Superior temporal gyrus (tissue), 1 donor: ENCODE data around the gene PIK3R4.

ENCODE experiments used
- DNase-seq: peaks from one replicate; pipeline ENCODE4 v3.0.0-alpha.2; 2016; ENCODE audit errors: extremely low spot score

The PIK3R4 gene

DNA sequence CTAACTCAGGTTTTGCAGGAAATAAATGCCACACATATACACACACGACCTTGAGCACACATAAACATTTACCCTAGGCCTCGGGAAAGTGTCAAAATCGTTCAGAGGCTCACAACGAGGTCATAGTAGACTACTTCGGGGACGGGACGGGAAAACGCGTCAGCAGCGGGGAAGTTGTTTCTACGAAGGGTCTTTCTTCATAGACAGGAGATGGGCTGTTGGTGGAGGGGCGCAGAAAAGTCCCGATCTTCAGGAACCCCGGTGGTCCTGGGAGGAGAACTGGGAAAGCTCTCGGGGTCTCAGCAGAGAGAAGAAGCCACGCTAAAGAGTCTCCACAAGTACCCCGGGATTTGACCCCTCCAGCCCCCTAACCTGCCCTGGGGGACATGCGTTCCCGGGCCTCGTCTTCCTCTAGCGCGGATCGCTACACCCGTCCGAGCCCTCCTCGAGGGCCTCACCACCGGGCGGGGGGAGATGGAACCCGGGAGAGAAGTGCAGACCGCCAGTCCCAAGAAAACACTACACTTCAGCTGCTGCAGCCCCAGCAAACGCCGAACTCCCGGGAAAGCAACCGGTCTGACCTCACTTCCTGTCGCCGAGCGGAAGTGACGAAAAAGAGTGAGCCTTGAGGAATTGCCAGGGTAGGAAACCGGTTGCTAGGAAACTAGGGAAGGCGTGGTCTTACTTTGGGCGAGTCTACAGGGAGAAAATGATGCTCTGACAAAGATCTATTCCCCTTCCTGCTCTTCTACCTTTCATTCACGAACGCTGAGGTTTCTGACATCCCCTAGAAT, at the start of gene PIK3R4:
Gene PIK3R4, minus strand, starts transcription at position 584 of the 794 bp plus-strand sequence. CDS start 1,611 bp downstream, outside the sequence.
- peak; percentile 99 for DNase-seq

DNA sequence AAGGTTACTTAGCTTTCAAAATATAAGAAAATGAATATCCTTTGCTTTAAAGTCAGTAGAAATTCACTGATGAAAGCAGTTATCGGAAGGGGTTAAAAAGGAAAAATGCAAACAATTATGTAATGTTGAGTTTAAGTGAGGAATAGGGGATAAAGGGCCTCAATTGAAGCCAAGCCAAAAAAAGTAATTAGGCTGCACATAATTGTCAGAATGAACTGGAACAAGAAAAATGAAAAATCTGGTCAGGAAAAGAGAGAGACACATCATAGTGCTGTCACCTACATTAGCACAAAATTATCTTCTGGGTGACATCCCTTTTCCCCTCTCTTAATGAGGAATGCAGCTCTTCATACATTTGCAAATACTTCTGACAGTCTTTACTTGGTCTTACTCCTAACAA, 48.8 kb upstream of the PIK3R4 start:
- DNase-seq = no peak

DNA sequence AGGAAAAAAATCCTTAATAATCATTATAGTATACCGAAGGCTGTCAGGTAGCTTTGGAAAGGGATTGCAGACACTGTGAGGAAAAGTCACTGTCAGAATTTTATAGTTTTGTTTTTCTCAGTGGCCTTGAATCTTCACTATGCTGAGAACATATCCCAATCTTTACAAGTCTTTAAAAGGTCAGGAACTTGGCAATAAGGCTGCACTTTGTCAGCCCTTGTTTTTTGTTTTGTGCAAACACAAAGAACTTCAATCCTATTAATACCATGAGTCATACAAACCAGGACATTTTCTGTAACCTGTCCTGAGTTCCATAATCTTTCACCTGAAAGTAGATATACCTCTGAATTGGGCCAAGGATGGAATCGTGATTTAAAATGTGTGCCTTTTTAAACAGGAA, 45.6 kb upstream of the PIK3R4 start:
- no peak for DNase-seq

DNA sequence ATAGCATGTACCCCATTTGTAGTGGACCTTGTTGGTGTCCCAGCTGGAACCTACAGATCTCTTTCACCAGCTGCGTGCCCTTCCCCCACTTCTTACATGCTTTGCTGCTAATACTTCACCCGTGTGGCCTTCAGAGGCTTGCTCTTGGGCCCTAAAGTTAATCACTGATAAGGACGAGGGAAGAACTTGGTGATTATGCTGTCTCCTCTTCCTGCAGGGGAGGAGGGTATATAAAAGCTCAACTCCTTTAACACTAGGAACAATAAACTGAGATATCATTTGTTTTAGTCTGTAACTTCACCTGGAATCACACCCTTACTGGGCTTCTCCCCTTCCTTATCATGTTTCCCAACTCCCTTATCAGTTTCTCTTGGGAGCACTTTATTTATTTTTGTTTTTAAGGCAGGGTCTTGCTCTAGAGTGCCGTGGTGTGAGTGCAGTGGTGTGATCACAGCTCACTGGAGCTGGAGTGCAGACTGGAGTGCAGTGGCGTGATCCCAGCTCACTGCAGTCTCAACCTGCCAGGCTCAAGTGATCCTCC, 43.2 kb upstream of the PIK3R4 start:
- DNase-seq = no peak

DNA sequence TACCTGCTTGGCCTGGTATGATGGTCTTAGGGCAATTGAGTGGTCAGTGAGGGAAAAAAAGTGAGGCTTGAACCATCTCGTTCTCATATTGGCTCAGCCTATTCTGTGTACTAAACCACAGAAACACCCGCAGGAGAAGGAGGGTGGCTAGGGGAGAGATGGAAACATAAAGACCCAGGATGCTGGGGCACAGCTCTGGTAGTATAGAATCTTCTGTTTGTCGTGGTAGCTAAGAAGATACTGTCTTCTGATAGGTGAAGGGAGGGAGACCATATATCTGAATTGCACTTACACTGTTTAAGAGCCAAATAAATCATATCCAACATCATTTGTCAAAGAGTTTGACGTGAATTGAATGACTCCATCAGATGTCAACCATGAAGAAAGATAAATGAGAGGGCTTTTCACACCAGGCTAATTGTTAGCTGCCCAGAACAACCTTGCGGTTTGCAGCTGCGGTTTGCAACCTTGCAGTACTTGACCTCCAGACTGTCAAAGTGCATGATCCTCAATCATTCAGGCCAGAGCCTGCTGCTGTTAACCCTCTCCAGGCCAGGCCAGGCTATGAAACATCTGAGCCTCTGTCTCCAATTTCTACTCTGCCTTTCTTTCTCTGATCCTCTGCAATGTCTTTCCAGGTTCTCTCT, 40.9 kb upstream of the PIK3R4 start:
- DNase-seq = no peak

DNA sequence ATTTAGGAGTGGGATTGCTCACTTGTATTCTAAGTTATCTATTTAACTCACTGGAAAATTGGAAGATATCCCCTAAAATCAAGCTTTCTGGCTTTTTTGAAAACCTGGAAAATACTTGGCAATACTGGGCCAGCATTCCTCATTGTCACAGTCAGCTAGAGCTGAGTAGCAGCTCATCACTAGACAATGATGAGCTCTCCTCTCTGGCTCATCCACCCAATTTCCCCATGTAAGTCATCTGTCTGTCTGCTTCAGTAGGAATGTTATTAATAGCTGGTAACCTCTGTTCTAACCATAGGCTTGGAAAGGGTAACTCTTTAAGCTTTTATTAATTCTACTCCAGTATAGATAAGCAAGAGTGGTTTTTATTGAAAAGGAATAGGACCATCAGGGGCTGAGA, 39.7 kb upstream of the PIK3R4 start:
- no peak for DNase-seq

DNA sequence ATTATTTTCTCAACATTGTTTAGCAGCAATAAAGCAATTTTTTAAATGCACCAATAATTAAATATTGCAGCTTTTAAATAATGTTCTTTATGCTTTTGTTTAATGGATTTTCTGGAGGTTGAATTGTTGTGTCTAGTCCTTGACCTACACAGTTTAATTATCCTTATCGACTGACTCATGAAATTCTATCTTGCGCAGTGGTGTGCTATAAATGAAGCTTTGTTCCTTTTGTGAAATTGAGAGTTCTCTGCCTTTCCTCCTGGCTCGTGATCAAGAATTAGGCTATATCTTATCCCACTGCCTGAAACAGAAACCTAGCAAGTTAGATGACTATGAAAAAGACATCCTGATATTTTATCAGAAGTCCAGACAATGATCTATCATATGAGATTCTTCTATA, 37.0 kb upstream of the PIK3R4 start:
- no peak for DNase-seq

DNA sequence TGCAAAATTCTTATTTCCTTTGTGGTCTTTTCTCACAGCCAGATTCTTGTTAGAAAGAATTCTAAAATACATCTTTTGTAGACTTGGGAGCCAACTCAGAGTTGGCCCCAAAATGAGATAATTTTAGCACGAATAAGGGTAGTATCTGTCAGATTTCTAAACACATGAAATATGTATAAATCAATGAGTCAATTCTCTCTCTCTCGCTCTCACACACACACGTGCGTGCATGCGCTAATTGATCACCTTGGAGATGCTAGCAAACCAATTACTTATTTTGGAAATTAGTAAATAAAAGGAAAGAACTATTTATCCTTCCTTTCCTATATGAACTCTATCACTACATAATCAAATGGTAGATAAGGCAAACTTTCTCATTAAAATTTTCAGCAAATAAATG, 32.9 kb upstream of the PIK3R4 start:
- no peak for DNase-seq

DNA sequence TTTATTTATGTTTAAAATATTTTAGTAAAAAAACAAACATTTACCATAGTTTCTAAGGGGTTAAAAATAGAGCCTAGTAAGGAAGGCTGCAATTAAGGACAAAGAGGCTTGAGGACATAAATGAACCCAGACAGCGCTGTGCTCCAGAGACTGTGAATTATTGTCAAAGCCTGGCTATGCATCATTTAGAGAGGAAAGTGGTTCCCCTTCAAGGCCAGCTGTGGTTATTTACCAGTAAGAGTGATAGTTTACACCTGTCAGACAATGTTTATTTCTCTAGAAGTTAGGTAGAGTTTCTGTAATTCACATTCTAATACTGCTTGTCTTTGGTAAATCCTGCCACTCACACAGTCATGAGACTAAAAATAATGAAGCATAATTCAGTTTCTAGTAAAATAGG, 32.4 kb upstream of the PIK3R4 start:
- DNase-seq = no peak

DNA sequence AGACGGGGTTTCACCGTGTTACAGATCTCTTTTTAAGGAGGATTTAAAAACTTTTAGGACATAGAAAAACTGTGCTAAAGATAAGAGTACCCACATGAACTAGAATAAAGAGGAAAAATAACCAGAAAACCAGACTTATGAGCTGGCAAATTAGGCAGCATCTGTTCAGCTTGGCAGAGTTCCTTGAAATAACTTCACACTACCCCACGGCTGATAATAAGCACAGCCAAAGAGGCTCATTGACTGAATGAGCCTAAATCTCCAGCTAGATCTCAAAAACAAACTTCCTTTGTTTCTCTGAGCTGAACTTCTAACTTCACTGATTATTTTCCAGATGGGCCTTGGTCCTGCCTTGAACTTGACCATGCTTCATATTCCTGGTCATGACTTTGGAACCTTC, 26.7 kb upstream of the PIK3R4 start:
- DNase-seq = peak; percentile 73

DNA sequence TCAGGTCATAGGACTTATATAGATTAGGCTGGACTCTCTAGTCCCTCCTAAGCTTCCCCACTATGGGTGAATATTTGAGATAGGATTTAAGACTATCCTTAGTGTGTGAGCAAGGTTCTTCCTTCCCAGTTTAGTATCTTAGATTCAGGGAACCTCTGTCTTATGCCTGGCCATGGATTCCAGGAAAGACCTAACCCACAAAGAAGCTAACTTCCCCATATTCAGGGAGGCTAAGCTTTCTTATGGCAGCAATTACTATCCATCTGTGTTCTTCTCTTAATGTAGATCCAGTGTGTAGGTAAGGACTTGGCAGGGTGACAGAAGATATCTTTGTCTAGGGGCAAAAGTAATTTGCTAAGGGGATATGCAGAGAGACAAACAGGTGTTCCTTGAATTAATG, 25.5 kb upstream of the PIK3R4 start:
- no peak for DNase-seq

DNA sequence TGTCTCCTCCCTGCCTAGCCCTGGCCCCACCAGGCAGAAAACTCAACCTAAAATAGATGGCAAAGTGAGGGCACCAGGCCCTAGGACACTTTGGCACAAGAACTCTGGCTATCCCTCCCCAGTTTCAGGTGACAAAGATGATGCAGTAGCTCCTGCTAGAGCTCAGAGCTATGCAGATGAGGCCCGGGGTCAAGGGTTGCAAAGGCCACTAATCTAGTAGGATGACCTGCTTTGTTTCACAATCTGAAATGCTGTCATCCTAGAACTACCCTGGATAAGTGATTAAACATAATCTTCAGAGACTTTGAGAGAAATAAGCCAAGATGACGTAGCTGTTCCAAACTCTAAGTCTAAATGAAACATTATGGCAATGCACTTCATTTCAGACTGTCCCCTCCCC, 24.0 kb upstream of the PIK3R4 start:
- no peak for DNase-seq

DNA sequence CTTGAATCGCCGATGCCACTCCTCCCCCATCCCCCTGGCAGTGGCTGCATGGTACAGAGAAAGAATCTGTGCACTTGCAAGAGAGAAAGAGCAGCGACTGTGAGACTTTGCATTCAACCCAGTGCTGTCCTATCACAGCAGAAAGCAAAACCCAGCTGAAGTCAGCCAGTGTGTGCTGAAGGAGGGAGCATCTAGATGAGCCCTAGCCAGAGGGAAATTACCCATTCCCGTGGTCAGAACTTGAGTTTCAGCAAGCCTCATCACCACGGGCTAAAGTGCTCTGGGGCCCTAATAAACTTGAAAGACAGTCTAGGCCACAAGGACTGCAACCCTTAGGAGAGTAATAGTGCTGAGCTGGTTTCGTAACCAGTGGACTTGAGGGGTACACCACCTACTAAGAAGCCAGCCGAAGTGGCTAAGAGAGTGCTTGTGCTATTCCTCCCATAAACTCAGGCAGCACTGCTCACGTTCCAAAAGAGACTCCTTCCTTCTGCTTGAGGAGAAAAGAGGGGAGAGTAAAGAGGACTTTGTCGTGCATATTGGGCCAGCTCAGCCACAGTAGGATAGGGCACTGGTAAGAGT, 15.2 kb upstream of the PIK3R4 start:
- DNase-seq = no peak

DNA sequence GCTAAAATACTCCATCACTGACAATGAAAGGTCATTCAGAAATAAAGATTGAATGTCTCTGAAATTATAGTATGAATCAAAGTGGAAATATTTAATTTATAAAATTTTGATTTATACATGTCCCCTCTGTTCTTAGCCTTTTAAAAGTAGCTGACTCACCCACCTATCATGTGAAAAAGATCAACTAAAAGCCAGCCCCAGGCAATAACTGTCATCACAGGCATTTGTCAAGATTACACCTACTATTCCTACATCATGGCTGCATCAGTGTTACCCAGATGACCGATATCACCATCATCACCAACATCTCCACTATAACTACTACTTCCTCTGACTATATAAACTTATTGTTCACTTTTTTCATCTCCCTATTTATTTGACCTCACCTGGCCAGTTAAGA, 14.3 kb upstream of the PIK3R4 start:
- DNase-seq = no peak

DNA sequence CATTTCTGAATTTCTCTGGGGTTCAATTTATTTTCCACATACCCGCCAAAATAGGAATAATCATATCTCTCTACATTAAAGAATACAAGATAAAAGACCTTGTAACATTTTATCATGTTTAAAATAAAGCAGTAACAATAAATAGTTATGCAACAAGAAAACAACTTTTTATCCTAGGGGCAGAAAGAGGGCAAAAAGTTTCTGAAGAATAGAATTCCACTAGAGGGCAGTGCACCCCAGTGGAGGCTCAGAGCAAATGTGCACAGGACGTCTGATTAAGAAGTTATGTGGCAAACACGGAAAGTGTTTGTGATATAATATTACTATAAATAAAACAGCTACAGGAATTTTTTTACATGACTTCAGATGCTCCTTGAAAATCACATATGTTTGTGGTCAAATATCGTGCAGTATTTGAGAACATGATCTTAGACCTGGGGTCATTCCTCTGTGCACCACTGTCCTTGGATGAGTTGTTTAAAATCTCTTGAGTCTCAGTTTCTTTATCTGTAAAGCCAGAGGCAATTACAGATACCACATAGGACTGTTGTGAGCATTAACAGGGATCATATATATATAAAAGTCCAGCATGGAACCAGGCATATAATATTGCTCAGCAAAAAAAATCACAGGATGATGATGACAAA, 13.2 kb upstream of the PIK3R4 start:
- peak; percentile 83 for DNase-seq

DNA sequence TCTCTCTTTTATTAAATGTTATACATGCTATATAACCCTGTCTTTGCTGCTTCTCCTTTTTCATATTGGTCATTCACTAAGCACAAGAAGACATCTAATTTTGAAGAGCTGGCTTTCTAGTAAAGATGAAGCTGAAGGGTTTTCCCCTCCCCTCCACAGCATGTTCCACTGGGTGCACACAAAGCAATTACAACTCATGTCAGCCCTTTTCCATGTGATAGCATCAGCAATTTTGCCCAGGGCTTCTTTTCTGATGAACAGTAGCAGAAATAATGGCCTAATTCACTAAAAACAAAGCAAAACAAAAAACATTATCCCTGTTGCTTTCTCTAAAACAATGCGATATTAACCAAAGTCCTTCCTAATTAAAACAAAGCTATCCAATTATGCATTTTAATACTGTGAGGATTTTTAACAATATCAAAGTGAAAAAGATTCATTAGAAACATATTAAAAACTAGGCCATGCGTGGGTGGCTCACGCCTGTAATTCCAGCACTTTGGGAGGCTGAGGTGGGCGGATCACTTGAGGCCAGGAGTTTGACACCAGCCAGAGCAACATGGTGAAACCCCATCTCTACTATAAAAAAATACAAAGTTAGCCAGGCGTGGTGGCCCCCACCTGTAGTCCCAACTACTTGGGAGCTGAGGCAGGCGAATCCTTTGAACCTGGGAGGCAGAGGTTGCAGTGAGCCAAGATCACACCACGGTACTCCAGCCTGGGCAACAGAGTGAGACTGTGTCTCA, 12.2 kb upstream of the PIK3R4 start:
- DNase-seq = no peak

DNA sequence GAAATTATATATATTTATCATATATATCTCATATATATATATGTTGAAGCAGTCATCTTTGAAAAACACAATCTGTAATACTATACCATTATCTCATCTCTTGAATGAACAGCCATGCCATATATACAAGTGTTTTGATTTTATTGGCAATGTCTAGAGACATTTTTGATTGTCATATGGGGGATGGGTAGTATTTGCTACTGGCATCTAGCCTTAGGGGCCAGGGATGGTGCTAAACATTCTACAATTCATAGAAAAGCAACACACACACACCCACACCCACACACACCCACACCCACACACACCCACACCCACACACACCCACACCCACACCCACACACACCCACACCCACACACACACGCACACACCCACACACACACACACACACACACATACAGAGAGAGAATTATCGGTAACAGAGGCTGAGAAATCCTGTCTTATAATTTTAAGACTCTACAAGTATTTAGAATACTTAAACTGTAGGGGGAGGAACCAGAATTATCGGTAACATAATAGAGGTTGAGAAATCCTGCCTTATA, 11.1 kb upstream of the PIK3R4 start:
- DNase-seq = no peak

DNA sequence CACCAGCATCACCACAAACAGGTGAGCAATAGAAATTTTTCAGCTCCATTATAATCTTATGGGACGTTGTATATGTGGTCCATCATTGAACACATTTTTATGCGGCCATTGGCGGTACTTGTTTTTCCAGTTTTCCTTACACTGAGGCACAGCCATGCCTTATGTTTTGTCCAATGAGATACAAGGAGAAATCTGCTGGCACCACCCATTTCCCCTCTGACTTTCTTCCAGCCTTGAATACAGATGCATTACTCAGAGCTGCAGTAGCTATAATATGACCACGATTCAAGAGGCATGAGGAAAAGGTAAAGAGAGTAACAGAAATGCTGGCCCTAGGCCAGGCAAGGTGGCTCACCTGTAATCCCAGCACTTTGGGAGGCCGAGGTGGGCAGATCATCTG, 9.0 kb upstream of the PIK3R4 start:
- DNase-seq = no peak

DNA sequence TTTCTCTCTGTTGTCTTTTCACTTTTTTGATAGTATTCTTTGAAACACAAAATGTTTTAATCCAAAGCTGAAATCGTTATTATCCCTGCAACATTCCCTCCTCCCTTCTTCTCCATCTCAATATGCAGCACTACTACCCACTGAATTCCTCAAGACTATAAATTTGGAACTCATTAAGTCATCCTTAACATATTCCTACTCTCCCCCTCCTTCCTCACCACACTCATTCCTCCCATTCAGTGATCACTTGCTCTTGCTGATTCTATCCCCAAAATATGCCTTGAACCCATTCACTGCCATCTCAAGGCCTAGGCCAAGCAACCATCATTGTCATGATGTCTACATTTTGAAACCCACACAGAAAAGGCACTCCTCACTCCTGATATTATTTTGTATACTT, 2.4 kb upstream of the PIK3R4 start:
- no peak for DNase-seq

DNA sequence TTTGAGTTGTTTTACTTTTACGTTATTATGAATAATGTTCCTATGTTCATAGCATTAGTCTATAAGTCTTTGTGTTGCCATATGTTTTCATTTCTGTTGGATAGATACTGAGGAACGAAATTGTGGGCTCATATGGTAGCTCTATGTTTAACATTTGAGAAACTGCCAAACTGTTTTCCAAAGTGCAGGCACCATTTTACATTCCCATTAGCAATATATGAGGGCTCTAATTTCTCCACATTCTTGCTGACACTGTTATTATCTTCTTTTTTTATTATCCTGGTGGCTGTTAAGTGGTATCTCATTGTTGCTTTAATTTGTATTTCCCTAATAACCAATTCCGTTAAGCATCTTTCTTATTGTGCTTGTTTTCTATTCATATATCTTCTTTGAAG, 1.8 kb upstream of the PIK3R4 start:
- DNase-seq = peak; percentile 26

DNA sequence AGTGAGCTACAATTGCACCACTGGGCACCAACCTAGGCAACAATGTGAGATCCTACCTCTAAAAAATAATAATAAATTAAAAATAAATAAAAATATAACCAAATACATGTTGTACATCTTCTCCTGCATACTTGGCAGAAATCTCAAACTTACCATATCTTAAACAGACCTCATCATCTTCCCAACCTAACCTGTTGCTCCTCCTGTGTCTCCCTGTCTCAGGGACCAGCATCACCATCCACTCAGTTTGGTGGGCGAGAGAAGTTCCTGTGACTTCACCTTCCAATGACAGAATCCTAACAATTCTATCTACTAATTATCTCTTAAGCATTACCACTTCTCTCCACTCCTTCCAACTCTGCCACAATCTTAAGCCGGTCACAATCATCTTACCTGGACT, 3.3 kb downstream of the PIK3R4 start:
- no peak for DNase-seq
